ENCODE measurements around the gene RNU1-4.
"Not testable (repeated sequence)": the region's sequence is repeated elsewhere in the genome, so short reads cannot be mapped to it uniquely, and the experiment has no call there.

Gene RNU1-4

DNA sequence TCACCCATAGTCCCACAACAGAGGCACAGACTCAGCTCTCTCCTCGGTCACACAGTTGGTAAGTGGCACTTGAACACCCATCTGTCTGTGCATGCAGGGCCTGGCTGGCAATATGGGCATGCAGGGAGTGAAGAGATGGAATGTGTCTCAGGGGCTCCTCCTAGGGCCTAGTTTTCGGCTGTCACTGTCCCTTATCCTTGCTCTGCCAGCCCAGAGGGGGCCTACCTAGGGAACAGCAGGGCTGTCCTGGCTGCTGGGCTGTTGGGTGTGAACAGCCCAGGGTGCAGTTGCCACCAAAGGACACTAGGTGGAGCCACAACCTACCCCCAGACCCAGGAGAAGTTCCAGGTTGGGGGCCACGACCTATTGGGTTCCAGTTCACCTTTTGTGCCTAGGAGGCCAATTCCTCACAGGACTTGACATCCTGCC lies 30.6 kb upstream of the RNU1-4 start:
- not testable (repeated sequence) for DNase-seq

DNA sequence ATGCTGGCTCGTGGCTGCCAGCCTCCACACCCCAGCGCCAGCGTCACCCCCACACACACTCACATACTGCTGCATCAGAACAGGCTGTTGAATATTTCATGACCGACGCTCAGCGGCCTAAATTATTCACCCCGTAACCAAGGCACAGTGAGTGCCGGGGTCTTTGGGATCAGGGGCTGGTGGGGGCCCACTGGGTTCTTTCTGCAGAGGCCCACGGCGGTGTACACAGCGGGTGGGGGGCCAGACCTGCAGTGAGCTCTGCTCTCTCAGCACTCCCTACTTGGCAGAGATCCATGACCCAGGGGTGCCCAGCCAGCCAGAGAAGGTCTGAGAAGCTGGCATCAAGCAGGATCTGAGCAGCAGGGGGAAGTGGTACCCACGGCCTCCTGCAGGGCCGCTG lies 29.7 kb upstream of the RNU1-4 start:
- not testable (repeated sequence) for DNase-seq

DNA sequence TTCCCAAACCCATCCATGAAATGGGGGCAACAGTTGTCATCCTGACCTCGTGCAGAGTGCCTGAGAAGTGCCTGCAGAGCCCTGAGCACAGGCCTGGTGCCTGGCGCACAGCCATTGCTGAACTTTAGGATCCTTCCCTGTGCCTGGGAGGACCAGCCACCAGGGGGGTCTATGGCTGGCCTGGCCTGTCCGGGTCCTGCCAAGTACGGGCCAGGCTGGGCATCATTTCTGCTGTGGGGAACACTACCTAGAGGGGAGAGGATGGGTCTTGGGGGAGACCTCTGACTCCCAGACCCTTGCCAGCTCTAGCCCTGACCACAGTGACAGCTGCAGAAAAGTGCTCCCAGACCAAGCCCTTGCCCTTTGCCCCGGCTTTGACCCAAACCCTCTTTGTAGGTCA lies 28.2 kb upstream of the RNU1-4 start:
- not testable (repeated sequence) for DNase-seq

- not testable (repeated sequence) for DNase-seq
Observed at GRCh38 chr1:16712582-16712981, 27.7 kb upstream of the RNU1-4 start.

GRCh38 chr1:16712984-16713383 lies 27.3 kb upstream of the RNU1-4 start:
- not testable (repeated sequence) for DNase-seq

- not testable (repeated sequence) for DNase-seq
Observed at GRCh38 chr1:16713480-16713879, 26.8 kb upstream of the RNU1-4 start.

DNA sequence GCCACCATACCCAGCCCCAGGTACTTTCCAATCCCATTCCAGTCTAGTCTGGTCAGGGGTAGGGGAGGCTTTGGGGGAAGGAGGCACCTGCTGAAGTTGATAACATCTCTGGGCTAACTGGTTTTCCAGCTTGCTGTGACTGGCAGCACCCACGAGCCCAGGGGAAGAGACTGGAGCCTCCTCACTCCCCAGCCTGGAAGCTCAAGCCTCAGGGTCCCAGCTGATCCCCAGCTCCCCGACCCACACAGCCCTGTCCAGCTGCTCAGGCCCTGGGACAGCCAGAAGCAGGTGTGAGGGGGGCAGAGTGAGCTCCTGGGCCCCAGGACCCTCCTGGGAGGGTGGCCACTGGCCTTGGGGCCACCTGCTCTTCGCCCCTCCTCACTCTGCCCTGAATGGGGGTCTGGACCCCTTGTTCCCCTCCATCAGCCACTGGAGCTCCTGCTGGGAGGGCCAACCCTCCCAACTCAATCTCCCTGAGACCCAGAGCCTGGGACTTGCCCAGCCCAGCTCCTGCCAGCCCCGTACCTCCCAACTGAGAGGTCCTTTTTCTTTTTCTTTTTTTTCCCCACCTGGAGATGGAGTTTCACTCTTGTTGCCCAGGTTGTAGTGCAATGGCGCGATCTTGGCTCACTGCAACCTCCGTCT lies 23.5 kb upstream of the RNU1-4 start:
- DNase-seq: no peak

DNA sequence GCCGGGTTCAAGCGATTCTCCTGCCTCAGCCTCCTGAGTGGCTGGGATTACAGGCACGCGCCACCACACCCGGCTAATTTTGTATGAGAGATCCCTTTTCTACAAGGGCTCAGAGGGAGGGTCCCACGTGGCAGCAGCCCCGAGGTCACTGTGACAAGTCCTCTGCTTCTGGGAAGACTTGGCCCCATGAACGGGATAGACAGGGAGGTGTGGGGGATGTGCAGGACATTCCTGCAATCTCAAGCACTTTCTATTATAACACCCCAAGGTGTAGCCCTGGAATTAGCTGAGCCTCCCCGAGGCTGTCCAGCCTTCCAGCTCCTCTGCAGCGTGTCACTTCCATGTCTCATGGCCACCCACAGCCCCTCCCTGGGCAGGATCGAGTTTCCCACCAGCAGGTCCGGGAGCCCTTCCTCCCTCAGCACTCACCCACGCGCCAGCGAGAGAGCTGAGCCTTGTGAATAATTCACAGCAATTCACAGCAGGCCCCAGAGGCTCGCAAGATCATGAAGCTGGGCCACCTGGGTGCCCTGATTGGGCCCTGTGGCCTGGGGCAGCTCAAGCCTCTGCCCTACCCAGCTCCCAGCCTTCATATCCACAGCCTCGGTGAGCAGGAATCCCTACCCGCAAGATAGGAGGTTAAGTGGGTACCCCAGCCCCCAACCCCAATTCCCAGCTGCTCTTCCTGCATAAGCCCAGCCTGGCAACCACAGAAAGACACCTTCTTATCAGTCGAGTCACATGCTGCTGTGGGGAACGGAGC lies 22.8 kb upstream of the RNU1-4 start:
- DNase-seq: peak; percentile 43

DNA sequence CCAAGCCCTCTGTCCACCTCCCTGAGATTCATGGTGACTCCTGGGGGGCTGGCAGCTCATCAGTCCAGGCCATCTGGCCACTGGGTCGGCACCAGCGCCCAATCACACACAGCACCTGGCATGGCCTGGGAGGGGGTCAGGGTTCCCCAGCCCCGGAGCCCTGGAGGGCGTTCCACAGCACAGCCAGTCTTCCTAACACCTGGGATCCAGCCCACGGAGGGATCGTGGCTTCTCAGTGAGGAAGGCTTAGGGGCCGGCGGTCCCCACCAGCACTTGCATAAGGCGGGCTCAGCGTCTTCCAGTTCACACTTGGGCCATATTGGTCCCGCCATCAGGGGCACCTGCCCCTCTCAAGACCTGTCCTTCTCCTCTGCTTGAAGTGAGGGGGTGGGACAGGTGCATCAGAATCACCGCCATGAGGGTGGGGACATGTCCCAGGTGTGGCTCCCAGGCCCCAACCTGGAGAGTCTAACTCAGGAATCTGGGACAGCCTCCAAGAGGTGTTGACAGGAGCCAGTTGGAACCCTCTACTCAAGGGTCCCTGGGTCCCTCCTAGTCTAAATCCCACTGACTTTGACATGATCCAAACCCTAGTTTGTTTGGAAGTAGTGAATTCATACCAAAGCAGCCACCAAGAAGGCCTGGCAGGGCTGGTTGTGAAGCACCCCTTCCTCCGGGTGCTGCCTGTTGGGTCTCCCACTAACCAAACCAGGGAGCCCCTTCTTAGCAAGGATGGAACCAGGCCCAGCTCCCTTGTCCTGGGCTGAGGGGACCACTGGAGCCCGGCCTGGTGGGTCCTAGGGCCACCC lies 22.0 kb upstream of the RNU1-4 start:
- not testable (repeated sequence) for DNase-seq

- no peak for DNase-seq
Observed at GRCh38 chr1:16718908-16719533, 21.3 kb upstream of the RNU1-4 start.

DNA sequence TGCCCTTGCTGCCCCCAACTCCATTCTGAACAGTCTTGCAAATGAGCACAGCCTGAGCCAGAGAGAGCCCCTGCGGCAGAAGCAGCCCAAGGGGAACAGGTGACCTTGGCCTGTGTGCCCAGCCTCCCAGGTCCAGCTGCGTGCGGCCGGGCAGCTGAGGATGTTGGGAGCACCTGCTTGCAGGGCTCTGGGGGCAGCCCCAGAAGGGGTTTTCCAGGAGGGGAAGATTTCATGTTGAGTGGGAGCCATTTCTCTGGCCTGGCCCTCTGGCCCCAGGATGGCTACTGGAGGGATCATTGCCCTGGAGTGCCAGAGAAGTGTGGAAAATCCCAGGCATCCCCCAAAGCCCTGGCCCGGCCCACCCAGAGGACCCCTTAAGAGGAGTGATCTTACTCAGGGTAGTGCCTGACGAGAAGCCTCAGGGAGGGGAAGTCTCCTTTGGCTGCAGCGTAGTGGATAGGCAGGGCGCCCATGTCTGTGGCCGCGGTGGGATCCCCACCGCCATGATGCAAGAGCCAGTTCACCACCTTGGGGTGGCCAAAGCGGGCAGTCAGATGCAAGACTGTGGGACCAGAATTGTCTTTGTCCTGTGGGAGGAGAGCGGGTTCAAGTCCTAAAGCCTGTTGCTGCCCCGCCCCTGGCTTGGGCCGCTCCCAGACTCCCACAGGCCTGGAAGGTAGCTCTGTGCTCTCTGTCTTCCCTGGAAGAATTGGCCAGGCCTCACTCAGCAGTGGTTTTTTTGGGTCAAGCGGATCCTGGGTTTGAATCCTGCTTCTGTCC lies 20.6 kb upstream of the RNU1-4 start:
- DNase-seq: no peak

DNA sequence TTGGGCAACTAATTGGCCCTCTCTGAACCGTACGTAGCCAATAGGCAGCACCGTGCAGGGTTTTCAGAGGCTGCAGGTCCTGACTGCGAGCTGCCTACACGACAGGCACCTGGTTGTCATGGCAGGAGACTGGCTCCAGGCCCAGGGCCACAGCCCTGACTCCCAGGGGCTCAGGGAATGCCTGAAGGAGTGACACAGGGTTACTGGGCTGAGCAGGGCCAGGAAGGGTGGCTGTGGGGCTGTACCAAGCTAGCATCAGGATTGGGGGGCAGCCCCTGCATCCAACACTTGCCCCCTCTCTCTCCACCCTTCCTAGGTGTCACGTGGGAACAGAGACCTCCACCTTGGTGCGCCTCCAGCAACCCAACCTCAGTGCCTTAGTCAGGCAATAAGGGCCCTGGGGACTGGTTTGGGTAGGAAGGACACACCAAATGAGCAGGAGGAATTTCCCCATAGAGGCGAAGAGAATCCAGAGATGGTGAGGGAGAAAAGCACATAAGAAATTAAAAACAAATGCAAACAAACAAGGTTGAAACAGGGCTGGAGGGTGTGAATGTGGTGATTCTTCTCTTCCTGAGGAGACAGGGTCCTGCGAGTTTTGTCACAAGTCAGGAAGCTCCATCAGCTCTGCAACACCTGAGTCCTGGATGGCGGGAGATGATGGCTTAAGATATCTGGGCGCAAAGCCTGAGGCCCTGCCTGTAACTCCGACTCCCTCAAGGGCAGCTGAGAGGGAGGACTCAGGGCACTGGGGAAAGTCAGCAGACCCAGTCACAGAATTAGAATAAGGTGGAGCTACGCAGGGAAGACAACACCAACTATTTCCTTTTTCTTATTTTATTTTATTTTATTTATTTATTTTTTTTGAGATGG lies 19.7 kb upstream of the RNU1-4 start:
- DNase-seq: no peak

DNA sequence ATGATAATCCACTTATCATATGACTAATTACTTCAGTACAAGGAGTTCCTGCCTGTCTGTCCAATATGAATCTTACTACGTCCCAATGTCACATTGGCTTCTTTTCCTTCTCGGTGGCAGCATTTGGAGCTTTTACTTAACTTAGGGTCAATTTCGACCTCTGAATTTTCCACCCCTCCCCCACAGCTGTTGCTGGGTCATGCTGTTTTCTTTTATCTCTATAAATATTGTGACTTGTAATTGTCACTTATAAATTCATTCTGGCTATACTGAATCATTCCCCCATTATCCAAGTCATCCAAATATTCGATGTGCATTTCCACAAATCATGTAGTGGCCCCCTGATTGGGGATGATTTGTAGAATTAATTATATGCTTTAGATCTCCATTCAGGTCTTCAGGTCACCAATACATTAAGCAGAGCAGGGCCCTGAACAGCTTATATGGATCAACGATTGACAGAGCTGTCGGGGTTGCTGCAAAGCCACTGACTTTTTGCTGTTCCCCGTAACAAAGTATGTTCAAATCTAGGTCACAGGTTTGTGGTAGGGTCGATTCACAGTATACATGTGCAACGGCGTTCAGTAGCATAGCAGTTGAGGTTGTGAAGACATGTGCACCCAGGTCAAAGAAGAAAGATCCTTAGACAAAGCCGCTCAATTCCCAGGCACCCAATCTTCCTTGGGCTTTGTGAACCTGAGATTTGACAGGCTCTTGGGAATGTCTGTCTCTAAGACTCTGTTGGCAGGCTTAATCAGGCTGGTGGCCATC lies 18.3 kb upstream of the RNU1-4 start:
- DNase-seq: no peak

GRCh38 chr1:16724718-16725438 lies 15.4 kb upstream of the RNU1-4 start:
- DNase-seq: no peak

DNA sequence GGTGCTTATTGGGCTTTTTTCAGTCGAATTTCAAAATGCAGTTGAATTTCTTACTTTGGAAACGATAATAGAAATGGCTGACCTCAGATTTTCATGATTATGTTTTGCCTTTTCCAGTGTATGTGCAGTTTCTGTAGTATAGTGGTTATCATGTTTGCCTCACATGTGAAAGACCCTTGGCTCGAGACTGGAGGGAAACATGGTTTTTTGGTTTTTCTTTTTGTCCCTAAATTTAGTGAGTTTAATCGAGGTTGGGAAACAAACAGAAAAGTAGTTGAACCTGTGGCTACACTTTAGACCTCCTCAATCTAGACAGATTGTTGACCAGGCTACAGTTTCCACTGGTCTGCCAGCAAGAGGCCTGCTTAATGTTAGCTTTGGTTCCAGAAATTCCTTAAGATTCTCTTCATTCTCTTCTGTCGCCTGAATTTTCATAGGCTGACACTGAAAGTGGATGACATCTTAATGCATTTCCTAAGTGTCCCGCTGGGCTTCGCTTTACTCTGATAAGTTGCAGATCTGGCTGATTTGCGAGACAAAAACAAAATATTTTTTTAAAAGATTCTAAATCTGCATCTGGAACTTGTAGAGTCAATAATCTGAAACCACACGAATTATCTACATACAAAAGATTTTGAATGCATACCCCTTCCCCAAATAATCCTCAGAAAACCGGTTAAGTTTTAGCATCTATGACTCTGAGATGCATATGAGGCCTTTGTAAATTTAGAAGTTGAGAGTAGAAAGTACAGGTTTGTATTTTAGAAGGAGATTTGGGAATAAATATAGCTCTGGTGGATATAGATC lies 14.7 kb upstream of the RNU1-4 start:
- DNase-seq: not testable (repeated sequence)

GRCh38 chr1:16727190-16728111 lies 12.9 kb upstream of the RNU1-4 start:
- DNase-seq: no peak

GRCh38 chr1:16728243-16728949 lies 11.9 kb upstream of the RNU1-4 start:
- not testable (repeated sequence) for DNase-seq
